GM21529 (cell line): ENCODE data around the gene SGCE.
A peak's percentile ranks its signal among the peaks of the same experiment; 100 is the strongest.
"Not testable (repeated sequence)": the region's sequence is repeated elsewhere in the genome, so short reads cannot be mapped to it uniquely, and the experiment has no call there.

Source experiments
- ATAC-seq: cut with Tn5 transposase; IDR thresholded peaks from one replicate; pipeline ENCODE4 v1.9.1; 2021; ENCODE audit not compliant: unreplicated experiment

The SGCE gene, protein sequence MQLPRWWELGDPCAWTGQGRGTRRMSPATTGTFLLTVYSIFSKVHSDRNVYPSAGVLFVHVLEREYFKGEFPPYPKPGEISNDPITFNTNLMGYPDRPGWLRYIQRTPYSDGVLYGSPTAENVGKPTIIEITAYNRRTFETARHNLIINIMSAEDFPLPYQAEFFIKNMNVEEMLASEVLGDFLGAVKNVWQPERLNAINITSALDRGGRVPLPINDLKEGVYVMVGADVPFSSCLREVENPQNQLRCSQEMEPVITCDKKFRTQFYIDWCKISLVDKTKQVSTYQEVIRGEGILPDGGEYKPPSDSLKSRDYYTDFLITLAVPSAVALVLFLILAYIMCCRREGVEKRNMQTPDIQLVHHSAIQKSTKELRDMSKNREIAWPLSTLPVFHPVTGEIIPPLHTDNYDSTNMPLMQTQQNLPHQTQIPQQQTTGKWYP

DNA sequence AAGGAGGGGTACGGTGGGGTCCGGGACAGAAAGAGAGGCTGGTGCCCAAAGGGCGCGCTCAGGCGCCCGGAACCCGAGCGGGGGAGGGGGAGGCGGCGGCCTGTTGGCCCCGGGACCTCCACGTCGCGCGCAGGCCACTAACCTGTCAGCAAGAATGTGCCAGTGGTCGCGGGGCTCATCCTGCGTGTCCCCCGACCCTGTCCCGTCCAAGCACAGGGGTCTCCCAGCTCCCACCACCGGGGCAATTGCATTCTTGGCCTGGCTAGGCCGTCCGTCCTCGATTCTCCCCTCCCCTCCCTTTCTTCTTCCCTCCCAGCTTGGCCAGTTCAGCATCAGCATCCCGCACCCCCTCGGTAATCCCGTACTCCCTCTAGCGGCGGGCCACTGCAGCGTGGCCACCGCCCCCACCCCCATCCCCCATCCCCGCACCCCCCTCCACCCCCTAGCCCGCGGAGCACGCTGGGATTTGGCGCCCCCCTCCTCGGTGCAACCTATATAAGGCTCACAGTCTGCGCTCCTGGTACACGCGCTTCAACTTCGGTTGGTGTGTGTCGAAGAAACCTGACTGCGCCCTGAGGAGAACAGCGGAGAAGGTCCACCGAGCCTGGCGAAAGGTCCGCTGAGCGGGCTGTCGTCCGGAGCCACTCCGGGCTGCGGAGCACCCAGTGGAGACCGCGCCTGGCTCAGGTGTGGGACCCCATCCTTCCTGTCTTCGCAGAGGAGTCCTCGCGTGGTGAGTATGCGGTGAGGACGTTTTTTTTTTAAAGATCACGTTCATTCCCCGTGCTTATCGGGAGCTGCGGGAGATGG lies at the start of gene SGCE:
SGCE (minus strand) TSS at position 286 of the 810 bp plus-strand sequence; CDS start at position 251, 35 bp downstream.
- ATAC-seq = peak; percentile 8

DNA sequence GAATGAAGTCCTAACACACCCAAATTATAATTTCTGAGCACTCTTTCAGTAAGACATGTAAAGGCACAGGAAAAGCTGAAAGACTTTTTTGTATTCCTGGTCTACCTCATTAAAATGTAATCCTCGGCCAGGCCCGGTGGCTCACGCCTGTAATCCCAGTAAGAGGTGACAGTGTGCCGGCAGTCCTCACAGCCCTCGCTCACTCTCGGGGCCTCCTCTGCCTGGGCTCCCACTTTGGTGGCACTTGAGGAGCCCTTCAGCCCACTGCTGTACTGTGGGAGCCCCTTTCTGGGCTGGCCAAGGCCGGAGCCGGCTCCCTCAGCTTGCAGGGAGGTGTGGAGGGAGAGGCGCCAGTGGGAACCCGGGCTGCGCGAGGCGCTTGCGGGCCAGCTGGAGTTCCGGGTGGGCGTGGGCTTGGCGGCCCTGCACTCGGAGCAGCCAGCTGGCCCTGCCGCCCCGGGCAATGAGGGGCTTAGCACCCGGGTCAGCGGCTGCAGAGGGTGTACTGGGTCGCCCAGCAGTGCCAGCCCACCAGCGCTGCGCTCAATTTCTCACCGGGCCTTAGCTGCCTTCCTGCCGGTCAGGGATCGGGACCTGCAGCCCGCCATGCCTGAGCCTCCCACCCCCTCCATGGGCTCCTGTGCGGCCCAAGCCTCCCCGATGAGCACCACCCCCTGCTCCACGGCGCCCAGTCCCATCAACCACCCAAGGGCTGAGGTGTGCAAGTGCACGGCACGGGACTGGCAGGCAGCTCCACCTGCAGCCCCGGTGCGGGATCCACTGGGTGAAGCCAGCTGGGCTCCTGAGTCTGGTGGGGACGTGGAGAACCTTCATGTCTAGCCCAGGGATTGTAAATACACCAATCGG lies 49.5 kb upstream of the SGCE start:
- ATAC-seq = not testable (repeated sequence)

DNA sequence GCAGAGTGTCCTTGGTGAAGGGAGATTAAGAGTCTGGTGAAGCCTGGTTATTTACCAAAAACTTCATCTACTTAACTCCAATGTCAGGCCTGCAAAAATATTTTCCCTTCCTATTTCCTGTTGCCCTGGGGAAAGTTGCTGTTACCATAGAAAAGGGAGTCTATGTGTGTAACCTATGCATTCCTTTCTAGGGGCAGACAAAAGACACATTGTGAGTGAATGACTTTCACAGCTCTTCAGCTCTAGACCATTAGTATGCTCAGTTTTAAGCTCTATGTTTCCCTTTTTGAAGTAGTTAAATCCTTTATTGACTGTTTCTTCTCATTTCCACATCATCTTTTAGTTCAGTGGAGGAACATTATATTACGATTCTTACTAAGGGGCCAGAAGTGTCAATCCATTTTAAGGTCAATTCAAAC lies 45.6 kb upstream of the SGCE start:
- no peak for ATAC-seq

DNA sequence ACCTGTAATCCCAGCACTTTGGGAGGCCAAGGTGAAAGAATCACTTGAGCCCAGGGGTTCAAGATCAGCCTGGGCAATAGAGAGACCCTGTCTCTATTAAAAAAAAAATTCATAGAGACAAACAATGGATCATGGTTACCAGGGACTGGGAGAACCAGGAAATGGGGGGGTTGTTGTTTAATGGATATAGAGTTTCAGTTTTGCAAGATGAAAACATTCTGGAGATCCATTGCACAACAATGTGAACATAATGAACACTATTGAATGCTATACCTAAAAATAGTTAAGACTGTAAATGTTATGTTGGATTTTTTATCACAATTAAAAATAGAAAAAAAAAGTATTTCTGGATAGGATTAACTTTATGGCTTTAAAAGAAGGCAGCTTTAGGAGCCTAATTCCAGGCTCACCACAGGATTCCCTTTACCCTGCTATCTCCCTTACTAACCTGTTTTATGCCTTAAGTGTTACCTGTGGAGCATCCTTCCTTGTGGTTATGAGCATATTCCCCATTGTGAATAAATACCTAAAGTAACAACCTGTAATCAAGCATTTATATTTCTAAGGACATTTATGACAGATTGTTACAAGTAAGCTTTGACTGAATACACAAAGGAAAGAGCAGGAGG lies 45.1 kb upstream of the SGCE start:
- ATAC-seq = no peak

DNA sequence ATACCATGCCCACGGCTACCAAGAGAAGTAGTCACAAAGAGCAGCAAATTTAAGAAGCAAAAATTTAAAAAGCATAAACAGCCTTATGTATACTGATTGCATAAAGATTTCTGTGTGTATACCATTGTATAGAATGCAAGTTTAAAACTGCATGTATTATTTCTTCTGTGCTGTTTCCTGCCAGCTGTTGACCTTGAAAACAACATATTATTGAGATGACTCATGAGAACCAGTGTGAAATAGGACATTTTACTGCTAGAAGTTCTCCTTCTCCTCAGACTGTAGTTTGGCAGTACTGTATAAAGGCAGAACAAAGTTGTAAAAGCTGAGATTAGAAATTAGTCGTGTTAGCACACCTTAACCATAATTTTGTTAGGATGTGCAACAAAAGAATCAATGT lies 42.3 kb upstream of the SGCE start:
- no peak for ATAC-seq

DNA sequence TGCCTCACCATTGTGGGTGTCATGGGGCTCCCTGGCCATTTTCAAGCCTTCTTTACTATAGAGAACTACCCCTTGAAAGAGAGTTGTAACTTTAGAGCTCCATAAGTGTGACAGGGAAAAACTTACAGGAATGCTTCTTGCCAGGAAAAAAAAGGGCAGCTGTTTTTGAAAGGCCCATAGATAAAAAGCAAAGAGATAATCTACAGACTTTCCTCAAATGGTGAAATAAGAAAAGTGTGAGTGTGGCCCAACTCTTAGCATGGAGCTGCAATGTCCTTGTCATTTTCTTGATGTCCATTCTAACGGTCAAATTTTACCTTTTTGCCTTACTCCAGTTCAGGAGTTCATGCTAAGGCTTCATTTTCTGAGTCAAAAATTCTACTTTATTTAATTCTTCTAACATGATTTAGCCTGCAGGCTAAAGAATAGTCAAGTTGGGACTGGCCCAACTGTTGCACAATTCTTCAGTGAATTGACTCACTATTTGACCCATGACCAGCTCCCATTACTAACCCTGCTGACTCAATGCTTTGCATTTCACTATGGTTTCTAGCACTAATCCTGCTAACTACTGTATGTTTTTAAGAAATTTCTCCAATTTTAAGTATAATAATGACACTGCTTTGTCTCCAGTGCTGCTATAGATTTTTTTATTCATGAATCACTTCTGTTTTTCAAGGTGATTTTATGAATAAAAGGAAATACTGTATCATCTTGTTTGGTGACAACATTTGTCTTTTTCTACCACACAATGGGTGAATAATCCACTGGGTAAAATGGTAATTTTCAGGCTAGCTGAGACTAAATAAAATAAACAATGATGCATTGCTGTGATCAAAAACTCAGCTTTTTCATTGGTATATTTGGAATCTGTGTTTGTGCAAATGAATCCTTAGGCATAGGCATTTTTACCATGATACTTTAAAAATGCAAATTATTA lies 41.4 kb upstream of the SGCE start:
- no peak for ATAC-seq

DNA sequence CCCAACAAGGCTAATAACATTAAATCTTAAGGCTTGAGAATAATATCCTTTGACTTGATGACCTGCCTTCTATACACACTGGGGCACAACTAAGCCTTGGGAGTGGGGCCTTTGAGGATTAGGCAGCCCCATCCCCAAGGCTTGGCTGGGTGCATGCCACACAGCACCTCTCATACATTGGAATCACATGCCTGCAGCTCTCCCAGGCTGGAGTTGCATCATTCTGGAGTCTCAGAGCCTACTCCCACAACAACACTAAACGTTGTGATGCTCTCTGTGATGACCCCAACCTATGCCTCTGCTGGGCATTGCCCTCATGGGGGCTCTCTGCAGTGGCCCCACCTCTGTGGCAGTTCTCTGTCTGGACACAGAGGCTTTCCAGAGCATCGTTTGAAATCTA lies 31.9 kb upstream of the SGCE start:
- no peak for ATAC-seq

DNA sequence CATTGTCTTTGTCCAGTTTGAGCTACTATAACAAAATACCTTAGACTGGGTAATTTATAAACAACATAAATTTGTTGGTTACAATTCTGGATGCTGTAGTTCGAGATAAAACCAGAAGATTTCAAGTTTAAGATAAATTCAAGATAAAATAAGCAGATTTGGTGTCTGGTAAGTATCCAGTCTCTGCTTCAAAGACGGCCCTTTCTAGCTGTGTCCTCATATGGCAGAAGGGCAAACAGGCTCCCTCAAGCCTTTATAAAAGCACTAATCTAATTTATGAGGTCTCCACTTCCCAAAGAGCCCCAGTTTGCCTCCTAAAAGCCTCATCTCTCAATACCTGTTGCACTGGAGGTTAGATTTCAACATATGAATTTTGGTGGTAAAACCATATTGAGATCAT lies 31.1 kb upstream of the SGCE start:
- ATAC-seq = no peak

DNA sequence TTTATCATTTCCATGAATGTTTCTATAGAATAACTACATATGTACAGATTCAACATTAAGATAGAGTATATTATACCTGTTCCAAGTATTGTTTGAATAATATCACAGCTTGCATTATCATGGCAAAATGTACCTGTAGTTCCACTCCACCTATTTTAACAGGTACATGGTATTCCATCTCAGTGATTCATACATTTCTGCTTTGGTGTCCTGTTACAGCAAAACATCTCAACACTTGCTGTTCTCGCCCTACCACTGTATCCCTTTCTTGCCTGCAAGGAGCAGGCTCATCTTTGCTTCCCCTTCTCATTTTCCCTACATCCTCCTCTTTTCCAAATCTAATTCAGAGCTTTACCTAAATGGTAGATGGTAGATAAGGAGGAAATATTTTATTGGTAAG lies 27.1 kb upstream of the SGCE start:
- ATAC-seq = no peak

DNA sequence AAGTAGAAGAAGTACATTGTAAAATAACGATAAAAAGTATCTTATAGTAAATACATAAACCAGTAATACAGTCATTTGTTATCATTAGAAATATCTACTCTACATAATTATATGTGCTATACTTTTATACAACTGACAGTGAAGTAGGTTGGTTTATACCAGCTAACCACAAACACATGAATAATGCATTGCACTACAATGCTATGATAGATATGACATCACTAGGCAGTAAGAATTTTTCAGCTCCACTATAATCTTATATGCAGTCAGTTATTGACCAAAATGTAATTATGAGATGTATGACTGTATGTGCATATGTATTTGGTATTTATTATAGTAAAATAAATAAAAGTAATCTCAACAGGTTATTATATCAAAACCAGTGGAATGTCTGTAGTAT lies 23.4 kb upstream of the SGCE start:
- no peak for ATAC-seq

DNA sequence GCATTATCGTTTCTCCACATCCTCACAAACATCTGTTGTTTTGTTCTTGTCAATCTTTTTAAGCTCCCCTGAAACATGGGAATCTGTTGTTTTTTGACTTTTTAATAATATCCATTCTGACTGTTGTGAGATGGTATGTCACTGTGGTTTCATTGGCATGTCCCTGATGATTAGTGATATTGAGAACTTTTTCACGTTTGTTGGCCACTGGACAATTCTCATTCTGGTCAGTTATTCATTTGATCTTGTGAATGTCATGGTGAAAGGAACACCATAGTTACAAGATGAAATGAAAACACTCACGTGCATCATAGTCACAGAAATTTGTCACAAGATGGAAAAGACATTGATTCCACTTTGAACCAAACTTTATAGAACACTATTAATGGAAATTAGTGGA lies 20.5 kb upstream of the SGCE start:
- no peak for ATAC-seq

DNA sequence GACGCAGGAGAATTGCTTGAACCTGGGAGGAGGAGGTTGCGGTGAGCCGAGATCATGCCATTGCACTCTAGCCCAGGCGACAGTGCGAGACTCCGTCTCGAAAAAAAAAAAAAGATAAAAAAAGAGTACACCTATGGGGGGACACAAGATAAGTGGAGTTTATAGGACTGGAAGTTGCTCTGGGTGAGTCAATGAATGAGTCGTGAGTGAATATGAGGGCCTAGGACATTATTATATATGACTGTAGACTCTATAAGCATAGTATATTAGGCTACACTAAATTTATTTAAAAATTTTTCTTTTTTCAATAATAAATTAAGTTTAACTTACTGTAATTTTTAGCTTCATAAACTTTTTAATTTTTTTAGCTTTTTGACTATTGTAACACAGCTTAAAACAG lies 19.4 kb upstream of the SGCE start:
- no peak for ATAC-seq

DNA sequence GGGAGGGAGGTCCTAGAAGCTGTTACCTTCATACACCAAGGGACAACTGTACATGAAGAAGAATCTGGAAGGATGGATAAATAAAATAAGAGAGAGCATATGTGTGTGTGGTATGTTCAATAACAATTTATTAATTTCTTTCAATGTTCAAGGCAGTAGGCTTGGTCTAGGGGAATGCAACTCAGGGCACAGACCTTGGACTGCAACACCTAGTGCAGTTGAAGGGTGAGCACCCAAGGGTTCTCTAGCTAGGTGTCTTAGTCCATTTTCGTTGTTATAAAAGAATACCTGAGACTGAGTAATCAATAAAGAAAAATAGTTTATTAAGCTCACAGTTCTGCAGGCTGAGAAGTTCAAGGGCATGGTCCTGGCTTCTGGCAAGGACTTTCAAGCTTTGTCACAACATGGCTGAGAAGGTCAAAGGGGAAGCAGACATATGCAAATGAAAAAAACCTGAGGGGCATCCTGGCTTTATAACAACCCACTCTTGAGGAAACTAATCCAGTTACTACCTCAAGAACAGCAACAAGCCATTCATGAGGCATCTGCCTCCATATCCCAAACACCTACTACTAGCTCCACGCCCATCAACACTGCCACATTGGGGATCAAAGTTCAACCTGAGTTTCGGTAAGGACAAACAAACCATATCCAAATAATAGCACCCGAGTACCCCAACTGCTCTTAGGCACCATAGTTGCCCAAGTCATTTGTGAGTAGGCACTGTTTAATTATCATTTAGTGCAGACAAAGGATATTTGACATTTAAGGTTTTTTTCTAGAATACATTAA lies 15.7 kb upstream of the SGCE start:
- ATAC-seq = no peak

DNA sequence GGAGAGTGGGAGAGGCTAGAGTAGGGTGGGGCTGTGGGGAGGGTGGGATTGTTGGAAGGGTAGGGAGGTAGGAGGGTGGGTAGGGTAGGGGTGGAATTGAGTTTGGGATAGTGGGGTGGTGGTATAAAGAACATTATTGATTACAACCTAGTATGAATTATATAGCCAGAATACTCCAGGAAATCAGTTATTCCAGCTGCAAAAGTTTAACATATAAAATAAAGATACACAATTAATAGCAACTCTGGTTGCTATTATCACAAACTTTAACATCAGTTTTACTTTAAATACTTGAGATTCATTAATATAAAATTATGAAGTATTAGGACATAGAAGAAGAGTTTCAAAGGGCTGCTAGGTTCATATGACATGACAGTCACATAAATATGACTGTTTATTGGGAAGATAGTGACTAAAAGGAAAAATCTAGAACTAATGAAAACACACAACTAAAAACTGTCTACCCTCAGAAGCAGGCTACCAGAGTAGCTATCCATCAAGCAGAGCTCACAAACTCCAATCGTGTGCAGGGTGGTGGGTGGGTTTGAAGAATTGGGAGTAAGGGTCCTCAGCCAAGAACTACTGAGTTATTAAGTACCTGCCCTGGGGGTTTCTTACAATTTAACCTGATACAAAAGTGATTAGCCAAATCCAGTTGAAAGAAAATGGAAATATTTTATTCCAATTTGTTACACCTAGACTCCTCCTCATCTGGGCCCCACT lies 14.0 kb upstream of the SGCE start:
- no peak for ATAC-seq

DNA sequence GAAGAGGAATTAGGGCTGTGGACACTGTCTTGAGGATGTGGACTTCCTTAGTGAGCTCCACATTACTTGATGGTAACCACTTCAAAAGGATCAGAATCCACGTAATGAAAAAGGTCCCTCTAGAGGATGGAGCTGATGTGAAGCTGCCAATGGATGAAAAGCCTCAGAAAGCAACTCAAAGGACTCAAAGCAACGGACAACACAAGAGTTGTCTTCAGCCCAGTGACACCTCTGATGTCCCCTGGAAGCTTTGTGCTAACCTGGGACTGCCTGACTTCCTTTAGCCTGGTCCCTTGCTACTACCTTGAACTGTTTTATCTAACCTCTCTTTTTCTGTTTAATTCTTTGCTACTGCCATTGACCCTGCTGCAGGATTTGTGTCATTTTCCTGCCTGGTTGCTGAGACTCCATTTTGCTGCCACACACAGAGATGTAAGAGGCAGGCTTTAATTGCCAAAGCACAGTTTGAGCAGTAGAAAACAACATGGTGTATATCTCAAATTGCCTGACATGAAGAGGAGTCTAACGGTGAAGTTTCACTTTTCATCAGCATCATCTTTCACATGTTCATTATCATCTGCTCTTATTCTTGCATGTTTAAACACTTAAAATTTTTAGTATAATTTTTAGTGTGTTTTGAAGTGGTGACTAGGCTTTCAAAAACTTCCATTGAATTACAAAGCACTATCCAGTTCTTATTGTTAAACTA lies 11.1 kb upstream of the SGCE start:
- no peak for ATAC-seq

DNA sequence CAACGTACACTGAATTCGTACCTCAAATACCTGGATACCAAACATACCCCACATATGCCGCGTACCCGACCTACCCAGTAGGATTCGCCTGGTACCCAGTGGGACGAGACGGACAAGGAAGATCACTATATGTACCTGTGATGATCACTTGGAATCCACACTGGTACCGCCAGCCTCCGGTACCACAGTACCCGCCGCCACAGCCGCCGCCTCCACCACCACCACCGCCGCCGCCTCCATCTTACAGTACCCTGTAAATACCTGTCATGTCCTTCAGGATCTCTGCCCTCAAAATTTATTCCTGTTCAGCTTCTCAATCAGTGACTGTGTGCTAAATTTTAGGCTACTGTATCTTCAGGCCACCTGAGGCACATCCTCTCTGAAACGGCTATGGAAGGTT lies 9.5 kb upstream of the SGCE start:
- no peak for ATAC-seq

DNA sequence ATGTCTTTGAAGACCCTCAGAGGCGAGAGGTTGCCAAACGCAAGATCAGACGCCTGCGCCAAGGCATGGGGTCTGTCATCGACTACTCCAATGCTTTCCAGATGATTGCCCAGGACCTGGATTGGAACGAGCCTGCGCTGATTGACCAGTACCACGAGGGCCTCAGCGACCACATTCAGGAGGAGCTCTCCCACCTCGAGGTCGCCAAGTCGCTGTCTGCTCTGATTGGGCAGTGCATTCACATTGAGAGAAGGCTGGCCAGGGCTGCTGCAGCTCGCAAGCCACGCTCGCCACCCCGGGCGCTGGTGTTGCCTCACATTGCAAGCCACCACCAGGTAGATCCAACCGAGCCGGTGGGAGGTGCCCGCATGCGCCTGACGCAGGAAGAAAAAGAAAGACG lies 8.1 kb upstream of the SGCE start:
- ATAC-seq = no peak

DNA sequence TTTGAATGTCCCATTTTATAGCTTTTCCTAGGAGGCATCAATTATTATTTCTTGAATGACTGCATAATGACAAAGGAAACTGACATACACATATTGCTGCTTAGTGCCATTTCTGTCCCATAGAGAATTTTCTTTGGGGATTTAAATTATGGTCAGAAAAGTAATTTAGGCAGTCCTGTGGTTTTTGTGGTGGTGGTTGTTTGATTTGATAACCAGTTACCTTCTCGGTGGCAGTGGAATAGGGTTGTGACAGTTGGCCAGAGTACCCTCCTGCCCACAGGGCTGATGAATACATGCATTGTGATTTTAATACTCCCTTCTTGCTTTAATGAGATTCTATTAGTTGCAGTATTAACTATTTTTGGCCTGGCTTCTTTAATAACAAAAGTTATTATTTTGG lies 6.6 kb upstream of the SGCE start:
- ATAC-seq = no peak
